Caco-2 (cell line): ENCODE measurements around the gene NPBWR2. TPM values are rescaled to one million over a fixed set of nuclear protein-coding genes. Genes with fewer than 3 reads are reported as not detected.

ENCODE experiments used
- BruUV-seq: library from RNA; stranded (reverse); fragments of 400-500 nt; replicated peaks from 2 replicates; lab custom pipeline; 2021; lab: Mats Ljungman, UMichigan
- CTCF ChIA-PET: fragments of 300-600 bp; sonication (Branson Sonifier 250); formaldehyde crosslinking; loops from one replicate; lab custom pipeline; 2022; ENCODE audit warnings: antibody characterized with exemption; lab: Charles Lee
- POLR2A ChIA-PET: fragments of 300-600 bp; sonication (Branson Sonifier 250); formaldehyde crosslinking; loops from one replicate; lab custom pipeline; 2022; ENCODE audit warnings: antibody characterized with exemption; lab: Charles Lee
- DNase-seq, 2 experiments: peaks; one replicate each; pipeline versions ENCODE4 v3.0.0 to v3.0.0-alpha.2; 2020 to 2022
- H3K27me3 ChIP-seq: replicated peaks from 2 replicates; pipeline ENCODE4 v1.6.0; 2011; ENCODE audit warnings: low read length; ENCODE audit not compliant: control insufficient read depth, insufficient read depth
- H3K36me3 ChIP-seq: 2 replicates; pipeline ENCODE4 v1.5.1; 2011; ENCODE audit warnings: low read length; ENCODE audit not compliant: control insufficient read depth, insufficient read depth
- H3K4me1 ChIP-seq: fragments of 250-450 bp; sonication (Bioruptor Pico); 2 replicates; pipeline ENCODE4 v1.5.1; 2020; ENCODE audit warnings: mild to moderate bottlenecking
- H3K4me3 ChIP-seq: 2 replicates; pipeline ENCODE4 v1.5.1; 2011; ENCODE audit warnings: low read depth, mild to moderate bottlenecking, control low read depth, low read length
- H3K9me3 ChIP-seq: fragments of 250-450 bp; sonication (Bioruptor Pico); 2 replicates; pipeline ENCODE4 v1.5.1; 2020; ENCODE audit warnings: mild to moderate bottlenecking, moderate library complexity
- H3K27ac Mint-ChIP-seq: one replicate; pipeline ENCODE4 v1.8.0; 2022; ENCODE audit warnings: mixed read lengths; ENCODE audit not compliant: unreplicated experiment
- H3K27me3 Mint-ChIP-seq: one replicate; pipeline ENCODE4 v1.8.0; 2022; ENCODE audit warnings: mixed read lengths; ENCODE audit not compliant: insufficient read depth, unreplicated experiment
- H3K36me3 Mint-ChIP-seq: one replicate; pipeline ENCODE4 v1.8.0; 2022; ENCODE audit warnings: mild to moderate bottlenecking, mixed read lengths; ENCODE audit not compliant: insufficient read depth, unreplicated experiment
- H3K4me1 Mint-ChIP-seq: one replicate; pipeline ENCODE4 v1.8.0; 2022; ENCODE audit warnings: low read depth, mixed read lengths; ENCODE audit not compliant: unreplicated experiment
- H3K4me3 Mint-ChIP-seq: one replicate; pipeline ENCODE4 v1.8.0; 2022; ENCODE audit warnings: mild to moderate bottlenecking, moderate library complexity, mixed read lengths; ENCODE audit not compliant: unreplicated experiment
- H3K9me3 Mint-ChIP-seq: one replicate; pipeline ENCODE4 v1.8.0; 2022; ENCODE audit warnings: mixed read lengths; ENCODE audit not compliant: unreplicated experiment
- intact Hi-C: fragments of 100-400 bp; cut with micrococcal nuclease; formaldehyde crosslinking; loops from one replicate; pipeline ENCODE4 v1.10.0; 2022; ENCODE audit not compliant: unreplicated experiment
- total RNA-seq: library from RNA; stranded (reverse); gene quantifications from 2 replicates; pipeline ENCODE4 v1.2.3, GENCODE V29; 2022
- TF ChIP-seq, protein P1 (sequence below), 2 experiments: fragments of 200-600 bp in 1 of 2; IDR thresholded peaks; 1 replicate in 1 of 2; 2 replicates in 1 of 2; pipeline versions ENCODE4 v1.5.1 to v1.8.0; 2011 to 2022; ENCODE audit warnings: antibody characterized with exemption in 1 of 2, control low read depth in 1 of 2, inconsistent platforms in 1 of 2, low read depth in 1 of 2, low read length in 1 of 2, mild to moderate bottlenecking in 1 of 2, moderate library complexity in 1 of 2; ENCODE audit not compliant: insufficient read depth in 1 of 2, severe bottlenecking in 1 of 2, unreplicated experiment in 1 of 2

The NPBWR2 gene
- total RNA-seq, 1 experiment from 2014 or later: not detected

- no peak overlapping the region for H3K27ac Mint-ChIP-seq
- peak in 1 of 2 experiments; percentile 48 for DNase-seq
- no TSS peak for BruUV-seq
- peaks cover 3% of the 10 kb centered on the region; the same call in 1 of the 2 replicates for H3K4me1 ChIP-seq
- peaks cover under 1% of the 10 kb centered on the region; the same call in 1 of the 2 replicates for H3K27me3 ChIP-seq
- intact Hi-C loops: no loop called here
- no peak overlapping the region for H3K4me3 ChIP-seq
- peaks cover 17% of the 10 kb centered on the region for H3K27me3 Mint-ChIP-seq
- H3K4me1 Mint-ChIP-seq: no peaks in the 10 kb centered on the region
- no peak overlapping the region for H3K4me3 Mint-ChIP-seq
- no peaks in the 10 kb centered on the region; the same call in 1 of the 2 replicates for H3K9me3 ChIP-seq
- H3K36me3 Mint-ChIP-seq: no peaks in the 10 kb centered on the region
- ChIA-PET CTCF (interaction anchor here (0.9 kb wide), 1 partner anchor 23 kb away, joined by 4 read pairs; no protein-coding TSS in a partner anchor), POLR2A (no interaction called here)
- TF ChIP-seq, protein P1, sequence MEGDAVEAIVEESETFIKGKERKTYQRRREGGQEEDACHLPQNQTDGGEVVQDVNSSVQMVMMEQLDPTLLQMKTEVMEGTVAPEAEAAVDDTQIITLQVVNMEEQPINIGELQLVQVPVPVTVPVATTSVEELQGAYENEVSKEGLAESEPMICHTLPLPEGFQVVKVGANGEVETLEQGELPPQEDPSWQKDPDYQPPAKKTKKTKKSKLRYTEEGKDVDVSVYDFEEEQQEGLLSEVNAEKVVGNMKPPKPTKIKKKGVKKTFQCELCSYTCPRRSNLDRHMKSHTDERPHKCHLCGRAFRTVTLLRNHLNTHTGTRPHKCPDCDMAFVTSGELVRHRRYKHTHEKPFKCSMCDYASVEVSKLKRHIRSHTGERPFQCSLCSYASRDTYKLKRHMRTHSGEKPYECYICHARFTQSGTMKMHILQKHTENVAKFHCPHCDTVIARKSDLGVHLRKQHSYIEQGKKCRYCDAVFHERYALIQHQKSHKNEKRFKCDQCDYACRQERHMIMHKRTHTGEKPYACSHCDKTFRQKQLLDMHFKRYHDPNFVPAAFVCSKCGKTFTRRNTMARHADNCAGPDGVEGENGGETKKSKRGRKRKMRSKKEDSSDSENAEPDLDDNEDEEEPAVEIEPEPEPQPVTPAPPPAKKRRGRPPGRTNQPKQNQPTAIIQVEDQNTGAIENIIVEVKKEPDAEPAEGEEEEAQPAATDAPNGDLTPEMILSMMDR (IDR thresholded peaks at IDR 0.05; ENCODE audit: insufficient read depth in 1 of 2, low read depth in 1 of 2, low read length in 1 of 2, severe bottlenecking in 1 of 2, unreplicated experiment in 1 of 2): no peak
- H3K9me3 Mint-ChIP-seq: no peaks in the 10 kb centered on the region
- no peaks in the 10 kb centered on the region for H3K36me3 ChIP-seq
Measured at GRCh38 chr20:64106435-64106961, 867 bp downstream of the NPBWR2 start.

- DNase-seq: peak in 1 of 2 experiments; percentile 33
- no peaks in the 10 kb centered on the region for H3K4me1 Mint-ChIP-seq
- Histone ChIP-seq H3K27me3 (peaks cover 3% of the 10 kb centered on the region; the same call in 1 of the 2 replicates), H3K36me3 (no peaks in the 10 kb centered on the region), H3K9me3 (no peaks in the 10 kb centered on the region; the same call in 1 of the 2 replicates), H3K4me3 (no peak overlapping the region), H3K4me1 (peaks cover 3% of the 10 kb centered on the region; the same call in 1 of the 2 replicates)
- no peak overlapping the region for H3K4me3 Mint-ChIP-seq
- peaks cover 23% of the 10 kb centered on the region for H3K27me3 Mint-ChIP-seq
- intact Hi-C loops: no loop called here
- H3K9me3 Mint-ChIP-seq: no peaks in the 10 kb centered on the region
- H3K27ac Mint-ChIP-seq: no peak overlapping the region
- TF ChIP-seq, protein P1 (IDR thresholded peaks at IDR 0.05; ENCODE audit: insufficient read depth in 1 of 2, low read depth in 1 of 2, low read length in 1 of 2, severe bottlenecking in 1 of 2, unreplicated experiment in 1 of 2): no peak
- no peaks in the 10 kb centered on the region for H3K36me3 Mint-ChIP-seq
- CTCF ChIA-PET: no interaction called here
- no TSS peak for BruUV-seq
- POLR2A ChIA-PET: no interaction called here
Measured at GRCh38 chr20:64105846-64106434, 1.4 kb downstream of the NPBWR2 start.

GRCh38 chr20:64104667-64105451 is 2.5 kb downstream of the NPBWR2 start:
- CTCF ChIA-PET: no interaction called here
- Histone ChIP-seq H3K4me1 (peaks cover 3% of the 10 kb centered on the region; the same call in 1 of the 2 replicates), H3K27me3 (peaks cover 4% of the 10 kb centered on the region; the same call in 1 of the 2 replicates), H3K9me3 (no peaks in the 10 kb centered on the region; the same call in 1 of the 2 replicates), H3K36me3 (no peaks in the 10 kb centered on the region), H3K4me3 (no peak overlapping the region)
- Mint-ChIP-seq H3K4me3 (no peak overlapping the region), H3K27ac (no peak overlapping the region), H3K36me3 (no peaks in the 10 kb centered on the region), H3K9me3 (no peaks in the 10 kb centered on the region), H3K27me3 (peaks cover 23% of the 10 kb centered on the region), H3K4me1 (no peaks in the 10 kb centered on the region)
- POLR2A ChIA-PET: no interaction called here
- DNase-seq: peak in 1 of 2 experiments; percentile 44
- intact Hi-C loops: no loop called here
- TF ChIP-seq, protein P1 (IDR thresholded peaks at IDR 0.05; ENCODE audit: insufficient read depth in 1 of 2, low read depth in 1 of 2, low read length in 1 of 2, severe bottlenecking in 1 of 2, unreplicated experiment in 1 of 2): no peak
- BruUV-seq: no TSS peak
